Measurements from ENCODE around the gene SKOR1. TPM values are rescaled to one million over a fixed set of nuclear protein-coding genes. Genes with fewer than 3 reads are reported as not detected.

Gene SKOR1
- polyA plus RNA-seq, 1 of the 3 experiments (the other 2 are of a cell fraction), result 0.26 TPM

DNA sequence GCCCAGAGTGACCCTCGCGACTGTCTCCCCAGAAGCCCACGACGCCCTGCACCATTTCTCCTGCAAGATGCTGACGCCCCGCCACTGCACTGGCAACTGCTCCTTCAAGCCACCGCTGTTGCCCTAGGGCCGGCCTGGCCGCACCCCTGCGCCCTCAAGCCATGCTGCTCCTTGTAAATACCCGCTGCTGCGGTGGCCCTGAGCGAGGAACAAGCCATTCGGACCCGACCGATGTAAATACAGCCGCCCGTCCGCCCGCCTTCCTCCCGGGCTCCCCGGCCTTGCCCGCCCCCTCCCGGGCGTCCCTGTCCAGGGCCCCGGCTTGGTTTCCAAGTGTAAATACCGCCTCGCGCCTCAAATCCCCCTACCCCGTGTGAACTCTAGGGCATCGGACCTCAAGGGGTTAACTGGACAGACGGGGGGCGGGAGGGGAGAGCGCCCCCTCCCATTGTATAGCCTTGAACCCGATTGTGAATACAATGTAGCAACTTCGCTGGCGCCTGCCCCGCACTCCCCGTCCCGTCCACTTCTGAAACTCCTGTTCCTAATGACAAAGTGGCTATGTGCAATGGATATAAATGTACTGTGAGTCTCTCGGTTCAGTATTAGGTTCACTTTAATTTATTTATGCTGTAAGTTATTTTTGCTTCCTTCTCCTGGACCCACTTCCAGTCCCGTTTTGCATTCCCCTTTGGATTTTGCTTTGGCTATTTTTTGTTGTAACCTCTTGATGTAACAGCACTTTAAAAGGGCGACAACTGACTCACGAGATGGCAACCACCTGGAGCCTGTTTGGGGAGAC, 8.6 kb downstream of the SKOR1 start:
- ChIA-PET CTCF (interaction anchor here (1.0 to 9.4 kb wide), 8 partner anchors 9 to 887 kb away, joined by 3 to 123 read pairs (median 9); partner anchors contain the start of gene SKOR1), POLR2A (interaction anchor here (1.3 kb wide), 1 partner anchor 313 kb away, joined by 5 read pairs; the partner anchor contains the start of gene C15orf61)
- H3F3A ChIP-seq (replicated peaks; ENCODE audit: insufficient read depth), result no peaks in the 10 kb centered on the region
- H3K9me3 ChIP-seq, result no peaks in the 10 kb centered on the region
- H3K4me1 ChIP-seq (ENCODE audit: control insufficient read depth in 1 of 2, insufficient read depth in 2 of 2, low read depth in 1 of 2, low read length in 1 of 2), result peaks cover 0 to 14% of the 10 kb centered on the region in 2 experiments; a peak in 1 of 4 replicates
- no peaks in the 10 kb centered on the region for H3K36me3 ChIP-seq (replicated peaks in 1 of 2; ENCODE audit: control insufficient read depth in 1 of 2, insufficient read depth in 2 of 2, low read length in 1 of 2)
- WGBS (ENCODE audit: low lambda C conversion rate), result 24% methylated on average over 26 of the region's 44 CpGs
- DNase-seq, result peak; percentile 92
- peak overlapping the region; percentile 76; the same call in 1 of the 2 replicates for H2AFZ ChIP-seq (ENCODE audit: low read depth)
- no peak overlapping the region for H3K9ac ChIP-seq
- H3K27me3 ChIP-seq (ENCODE audit: insufficient read depth), result no peaks in the 10 kb centered on the region
- no peaks in the 10 kb centered on the region for H3K9me2 ChIP-seq
- H3K4me2 ChIP-seq, result peak overlapping the region; percentile 48
- H3K4me3 ChIP-seq (ENCODE audit: low read depth in 2 of 2, low read length in 1 of 2), result peak overlapping the region; percentile 27 to 44
- TF ChIP-seq SMC3 (IDR thresholded peaks at IDR 0.05; ENCODE audit: low read depth, low read length) (peak; percentile 59), SIN3A (IDR thresholded peaks at IDR 0.05; ENCODE audit: borderline replicate concordance, low read depth, low read length) (no peak), RAD21 (IDR thresholded peaks at IDR 0.05; ENCODE audit: low read length) (peak; percentile 71), RFX5 (IDR thresholded peaks at IDR 0.05; ENCODE audit: low read length) (no peak)
- TF ChIP-seq, protein P1, sequence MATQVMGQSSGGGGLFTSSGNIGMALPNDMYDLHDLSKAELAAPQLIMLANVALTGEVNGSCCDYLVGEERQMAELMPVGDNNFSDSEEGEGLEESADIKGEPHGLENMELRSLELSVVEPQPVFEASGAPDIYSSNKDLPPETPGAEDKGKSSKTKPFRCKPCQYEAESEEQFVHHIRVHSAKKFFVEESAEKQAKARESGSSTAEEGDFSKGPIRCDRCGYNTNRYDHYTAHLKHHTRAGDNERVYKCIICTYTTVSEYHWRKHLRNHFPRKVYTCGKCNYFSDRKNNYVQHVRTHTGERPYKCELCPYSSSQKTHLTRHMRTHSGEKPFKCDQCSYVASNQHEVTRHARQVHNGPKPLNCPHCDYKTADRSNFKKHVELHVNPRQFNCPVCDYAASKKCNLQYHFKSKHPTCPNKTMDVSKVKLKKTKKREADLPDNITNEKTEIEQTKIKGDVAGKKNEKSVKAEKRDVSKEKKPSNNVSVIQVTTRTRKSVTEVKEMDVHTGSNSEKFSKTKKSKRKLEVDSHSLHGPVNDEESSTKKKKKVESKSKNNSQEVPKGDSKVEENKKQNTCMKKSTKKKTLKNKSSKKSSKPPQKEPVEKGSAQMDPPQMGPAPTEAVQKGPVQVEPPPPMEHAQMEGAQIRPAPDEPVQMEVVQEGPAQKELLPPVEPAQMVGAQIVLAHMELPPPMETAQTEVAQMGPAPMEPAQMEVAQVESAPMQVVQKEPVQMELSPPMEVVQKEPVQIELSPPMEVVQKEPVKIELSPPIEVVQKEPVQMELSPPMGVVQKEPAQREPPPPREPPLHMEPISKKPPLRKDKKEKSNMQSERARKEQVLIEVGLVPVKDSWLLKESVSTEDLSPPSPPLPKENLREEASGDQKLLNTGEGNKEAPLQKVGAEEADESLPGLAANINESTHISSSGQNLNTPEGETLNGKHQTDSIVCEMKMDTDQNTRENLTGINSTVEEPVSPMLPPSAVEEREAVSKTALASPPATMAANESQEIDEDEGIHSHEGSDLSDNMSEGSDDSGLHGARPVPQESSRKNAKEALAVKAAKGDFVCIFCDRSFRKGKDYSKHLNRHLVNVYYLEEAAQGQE (IDR thresholded peaks at IDR 0.05; ENCODE audit: low read depth, low read length), result 0 out of 2 replicates have a peak, but pooled peaks have one; percentile 15
- TF ChIP-seq, protein P2, sequence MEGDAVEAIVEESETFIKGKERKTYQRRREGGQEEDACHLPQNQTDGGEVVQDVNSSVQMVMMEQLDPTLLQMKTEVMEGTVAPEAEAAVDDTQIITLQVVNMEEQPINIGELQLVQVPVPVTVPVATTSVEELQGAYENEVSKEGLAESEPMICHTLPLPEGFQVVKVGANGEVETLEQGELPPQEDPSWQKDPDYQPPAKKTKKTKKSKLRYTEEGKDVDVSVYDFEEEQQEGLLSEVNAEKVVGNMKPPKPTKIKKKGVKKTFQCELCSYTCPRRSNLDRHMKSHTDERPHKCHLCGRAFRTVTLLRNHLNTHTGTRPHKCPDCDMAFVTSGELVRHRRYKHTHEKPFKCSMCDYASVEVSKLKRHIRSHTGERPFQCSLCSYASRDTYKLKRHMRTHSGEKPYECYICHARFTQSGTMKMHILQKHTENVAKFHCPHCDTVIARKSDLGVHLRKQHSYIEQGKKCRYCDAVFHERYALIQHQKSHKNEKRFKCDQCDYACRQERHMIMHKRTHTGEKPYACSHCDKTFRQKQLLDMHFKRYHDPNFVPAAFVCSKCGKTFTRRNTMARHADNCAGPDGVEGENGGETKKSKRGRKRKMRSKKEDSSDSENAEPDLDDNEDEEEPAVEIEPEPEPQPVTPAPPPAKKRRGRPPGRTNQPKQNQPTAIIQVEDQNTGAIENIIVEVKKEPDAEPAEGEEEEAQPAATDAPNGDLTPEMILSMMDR (IDR thresholded peaks at IDR 0.05), result peak; percentile 61
- H3K27ac ChIP-seq (ENCODE audit: low read depth in 2 of 2, low read length in 1 of 2), result no peak overlapping the region
- H3K79me2 ChIP-seq (ENCODE audit: insufficient read depth), result no peaks in the 10 kb centered on the region
- no peaks in the 10 kb centered on the region for H4K20me1 ChIP-seq (ENCODE audit: insufficient read depth)

DNA sequence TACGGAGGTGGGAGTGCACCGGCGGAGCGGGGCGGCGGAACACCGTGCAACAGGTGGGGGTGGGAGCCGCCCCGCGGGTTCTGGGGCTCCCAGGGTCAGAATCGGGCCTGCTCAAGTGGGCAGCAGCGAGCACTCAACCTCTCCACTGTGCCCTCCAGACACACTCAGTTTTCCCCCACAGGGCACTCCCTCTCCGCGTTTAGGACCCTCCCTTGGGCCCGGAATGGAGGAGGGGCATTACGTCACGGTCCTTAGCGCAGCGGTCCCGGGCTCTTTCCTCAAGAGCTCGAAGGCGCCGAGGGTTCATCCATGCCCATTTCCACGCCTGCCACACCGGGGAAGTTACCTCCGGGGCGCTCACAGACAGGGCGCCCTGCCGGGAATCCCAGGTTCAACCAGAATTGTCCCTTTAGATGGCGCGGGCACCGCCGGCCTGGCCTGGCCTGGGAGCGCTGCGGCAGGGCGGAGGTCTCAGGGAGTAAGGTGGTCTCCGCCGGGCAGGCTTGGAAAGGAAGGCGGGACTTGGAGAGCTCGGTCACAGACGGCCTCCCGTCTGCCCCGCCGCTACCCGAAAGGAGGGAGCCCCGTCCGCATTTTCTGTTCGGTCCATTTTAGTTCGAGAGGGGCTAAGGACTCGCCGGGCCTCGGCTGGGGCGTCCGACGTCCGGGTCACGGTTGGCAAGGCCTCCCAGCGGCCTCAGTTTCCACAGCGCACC, 9.4 kb downstream of the SKOR1 start:
- WGBS (ENCODE audit: low lambda C conversion rate), result 69% methylated on average over 27 of the region's 59 CpGs
- H3K79me2 ChIP-seq (ENCODE audit: insufficient read depth), result no peaks in the 10 kb centered on the region
- H3K4me1 ChIP-seq (ENCODE audit: control insufficient read depth in 1 of 2, insufficient read depth in 2 of 2, low read depth in 1 of 2, low read length in 1 of 2), result peaks cover 0 to 15% of the 10 kb centered on the region in 2 experiments; a peak in 2 of 4 replicates
- H3K27me3 ChIP-seq (ENCODE audit: insufficient read depth), result no peaks in the 10 kb centered on the region
- no peak overlapping the region for H2AFZ ChIP-seq (ENCODE audit: low read depth)
- H3K9me2 ChIP-seq, result no peaks in the 10 kb centered on the region
- H3K9me3 ChIP-seq, result no peaks in the 10 kb centered on the region
- DNase-seq, result no peak
- H3K9ac ChIP-seq, result no peak overlapping the region
- CTCF ChIA-PET, result interaction anchor here (0.7 to 9.4 kb wide), 12 partner anchors 10 to 890 kb away, joined by 3 to 123 read pairs (median 4); partner anchors contain the start of gene SKOR1
- peaks cover 8% of the 10 kb centered on the region for H3F3A ChIP-seq (replicated peaks; ENCODE audit: insufficient read depth)
- no peak overlapping the region for H3K4me2 ChIP-seq
- no peaks in the 10 kb centered on the region for H4K20me1 ChIP-seq (ENCODE audit: insufficient read depth)
- POLR2A ChIA-PET, result no interaction called here
- H3K4me3 ChIP-seq (ENCODE audit: low read depth in 2 of 2, low read length in 1 of 2), result no peak overlapping the region
- no peak overlapping the region for H3K27ac ChIP-seq (ENCODE audit: low read depth in 2 of 2, low read length in 1 of 2)
- H3K36me3 ChIP-seq (replicated peaks in 1 of 2; ENCODE audit: control insufficient read depth in 1 of 2, insufficient read depth in 2 of 2, low read length in 1 of 2), result no peaks in the 10 kb centered on the region
- no peak for TF ChIP-seq RCOR1 (IDR thresholded peaks at IDR 0.05; ENCODE audit: low read length)
- no peak for TF ChIP-seq SIN3A (IDR thresholded peaks at IDR 0.05; ENCODE audit: borderline replicate concordance, low read depth, low read length)
- no peak for TF ChIP-seq FOXM1 (IDR thresholded peaks at IDR 0.05; ENCODE audit: low read depth)
- TF ChIP-seq, protein P3, sequence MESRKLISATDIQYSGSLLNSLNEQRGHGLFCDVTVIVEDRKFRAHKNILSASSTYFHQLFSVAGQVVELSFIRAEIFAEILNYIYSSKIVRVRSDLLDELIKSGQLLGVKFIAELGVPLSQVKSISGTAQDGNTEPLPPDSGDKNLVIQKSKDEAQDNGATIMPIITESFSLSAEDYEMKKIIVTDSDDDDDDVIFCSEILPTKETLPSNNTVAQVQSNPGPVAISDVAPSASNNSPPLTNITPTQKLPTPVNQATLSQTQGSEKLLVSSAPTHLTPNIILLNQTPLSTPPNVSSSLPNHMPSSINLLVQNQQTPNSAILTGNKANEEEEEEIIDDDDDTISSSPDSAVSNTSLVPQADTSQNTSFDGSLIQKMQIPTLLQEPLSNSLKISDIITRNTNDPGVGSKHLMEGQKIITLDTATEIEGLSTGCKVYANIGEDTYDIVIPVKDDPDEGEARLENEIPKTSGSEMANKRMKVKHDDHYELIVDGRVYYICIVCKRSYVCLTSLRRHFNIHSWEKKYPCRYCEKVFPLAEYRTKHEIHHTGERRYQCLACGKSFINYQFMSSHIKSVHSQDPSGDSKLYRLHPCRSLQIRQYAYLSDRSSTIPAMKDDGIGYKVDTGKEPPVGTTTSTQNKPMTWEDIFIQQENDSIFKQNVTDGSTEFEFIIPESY (IDR thresholded peaks at IDR 0.05; ENCODE audit: borderline replicate concordance, low read depth), result no peak
- TF ChIP-seq TAF1 (IDR thresholded peaks at IDR 0.05; ENCODE audit: borderline replicate concordance, low read depth, low read length), result no peak
- TF ChIP-seq YY1 (IDR thresholded peaks at IDR 0.05; ENCODE audit: low read depth), result no peak
- no peak for TF ChIP-seq POLR2AphosphoS5 (IDR thresholded peaks at IDR 0.05; ENCODE audit: low read depth, low read length)
- TF ChIP-seq FOSL2 (IDR thresholded peaks at IDR 0.05; ENCODE audit: borderline replicate concordance, low read depth), result no peak
- TF ChIP-seq, protein P2 (IDR thresholded peaks at IDR 0.05), result no peak
